Ovary (tissue), 3 donors: ENCODE measurements around the gene XPO6.

Experiments used
- EP300 ChIP-seq: sonication (generic); formaldehyde crosslinking; IDR thresholded peaks from one replicate; pipeline ENCODE4 v1.6.1; 2017; ENCODE audit warnings: antibody characterized with exemption
- TF ChIP-seq, protein P1 (sequence below), 3 donors: fragments of 450-650 bp in 2 of 3; fragments of 200-600 bp in 1 of 3; IDR thresholded peaks; one replicate each; pipeline versions ENCODE4 v1.5.1 to v1.8.0; 2016 to 2022; ENCODE audit warnings: antibody characterized with exemption in 3 of 3, mild to moderate bottlenecking in 1 of 3
- donor health status: DM: no; HTN: no; CAD: no.

- no peak for TF ChIP-seq EP300
- TF ChIP-seq, protein P1, sequence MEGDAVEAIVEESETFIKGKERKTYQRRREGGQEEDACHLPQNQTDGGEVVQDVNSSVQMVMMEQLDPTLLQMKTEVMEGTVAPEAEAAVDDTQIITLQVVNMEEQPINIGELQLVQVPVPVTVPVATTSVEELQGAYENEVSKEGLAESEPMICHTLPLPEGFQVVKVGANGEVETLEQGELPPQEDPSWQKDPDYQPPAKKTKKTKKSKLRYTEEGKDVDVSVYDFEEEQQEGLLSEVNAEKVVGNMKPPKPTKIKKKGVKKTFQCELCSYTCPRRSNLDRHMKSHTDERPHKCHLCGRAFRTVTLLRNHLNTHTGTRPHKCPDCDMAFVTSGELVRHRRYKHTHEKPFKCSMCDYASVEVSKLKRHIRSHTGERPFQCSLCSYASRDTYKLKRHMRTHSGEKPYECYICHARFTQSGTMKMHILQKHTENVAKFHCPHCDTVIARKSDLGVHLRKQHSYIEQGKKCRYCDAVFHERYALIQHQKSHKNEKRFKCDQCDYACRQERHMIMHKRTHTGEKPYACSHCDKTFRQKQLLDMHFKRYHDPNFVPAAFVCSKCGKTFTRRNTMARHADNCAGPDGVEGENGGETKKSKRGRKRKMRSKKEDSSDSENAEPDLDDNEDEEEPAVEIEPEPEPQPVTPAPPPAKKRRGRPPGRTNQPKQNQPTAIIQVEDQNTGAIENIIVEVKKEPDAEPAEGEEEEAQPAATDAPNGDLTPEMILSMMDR (IDR thresholded peaks at IDR 0.05) = no peak
Observed at GRCh38 chr16:28064150-28064549, 147.6 kb downstream of the XPO6 start.
